Activated T-cell treated with anti-CD3 and anti-CD28 coated beads, Interleukin-2, amount 50 U/mL, for 72 hours (primary cell): ENCODE measurements around the gene NOS3. TPM values are rescaled to one million over a fixed set of nuclear protein-coding genes. Genes with fewer than 3 reads are reported as not detected.
"Not testable (repeated sequence)": the region's sequence is repeated elsewhere in the genome, so short reads cannot be mapped to it uniquely, and the experiment has no call there.

Experiments
- ATAC-seq, 2 donors: fragments of 150-1000 bp; cut with Tn5 transposase; replicated peaks in 1 of 2; 2 replicates each; pipeline ENCODE4 v1.10.0; 2021; ENCODE audit warnings: moderate library complexity in 2 of 2, mild to moderate bottlenecking in 1 of 2
- DNase-seq, 2 donors: peaks; one replicate each; pipeline ENCODE4 v3.0.0; 2021 to 2022; ENCODE audit warnings: mixed read lengths in 1 of 2
- H3K27ac Mint-ChIP-seq: one replicate; pipeline ENCODE4 v1.8.0; 2022; ENCODE audit warnings: mild to moderate bottlenecking, moderate library complexity, mixed read lengths
- H3K27me3 Mint-ChIP-seq: one replicate; pipeline ENCODE4 v1.8.0; 2022; ENCODE audit warnings: low read depth, mixed read lengths
- H3K36me3 Mint-ChIP-seq, 2 donors: one replicate each; pipeline ENCODE4 v1.8.0; 2022; ENCODE audit warnings: mixed read lengths in 2 of 2, mild to moderate bottlenecking in 1 of 2; ENCODE audit not compliant: insufficient read depth in 2 of 2
- H3K4me1 Mint-ChIP-seq: one replicate; pipeline ENCODE4 v1.8.0; 2022; ENCODE audit warnings: low read depth, mixed read lengths
- H3K4me3 Mint-ChIP-seq, 2 donors: one replicate each; pipeline ENCODE4 v1.8.0; 2022; ENCODE audit warnings: mild to moderate bottlenecking in 2 of 2, mixed read lengths in 2 of 2, moderate library complexity in 2 of 2
- H3K9me3 Mint-ChIP-seq, 2 donors: one replicate each; pipeline ENCODE4 v1.8.0; 2022; ENCODE audit warnings: mixed read lengths in 2 of 2
- total RNA-seq, 2 donors: library from RNA; stranded (reverse); gene quantifications; one replicate each; pipeline ENCODE4 v1.2.3, GENCODE V29; 2022

The NOS3 gene
- total RNA-seq, 2 donors from 2014 or later = 6.8 to 8.1 TPM

GRCh38 chr7:151016942-151017341 is 26.1 kb downstream of the NOS3 start:
- H3K9me3 Mint-ChIP-seq = no peaks in the 10 kb centered on the region
- no peak for ATAC-seq
- peak overlapping the region; percentile 72 to 93 for H3K4me3 Mint-ChIP-seq
- peaks cover 63% of the 10 kb centered on the region for H3K4me1 Mint-ChIP-seq
- H3K27ac Mint-ChIP-seq = no peak overlapping the region
- DNase-seq = no peak
- H3K27me3 Mint-ChIP-seq = peaks cover 30% of the 10 kb centered on the region
- H3K36me3 Mint-ChIP-seq = peaks cover 2 to 3% of the 10 kb centered on the region in 2 donors

GRCh38 chr7:151017370-151017952 is 26.6 kb downstream of the NOS3 start:
- Mint-ChIP-seq H3K4me1 (peaks cover 58% of the 10 kb centered on the region), H3K9me3 (no peaks in the 10 kb centered on the region), H3K27ac (no peak overlapping the region), H3K4me3 (peak overlapping the region; percentile 72 to 93), H3K36me3 (peaks cover 2 to 3% of the 10 kb centered on the region in 2 donors), H3K27me3 (peaks cover 30% of the 10 kb centered on the region)
- ATAC-seq (no peak), DNase-seq (no peak)

GRCh38 chr7:151017953-151018420 is 27.2 kb downstream of the NOS3 start:
- H3K27me3 Mint-ChIP-seq = peaks cover 30% of the 10 kb centered on the region
- H3K9me3 Mint-ChIP-seq = no peaks in the 10 kb centered on the region
- peaks cover 53% of the 10 kb centered on the region for H3K4me1 Mint-ChIP-seq
- DNase-seq (peak; percentile 87 to 91), ATAC-seq (peak; percentile 72 to 73)
- peaks cover 2 to 3% of the 10 kb centered on the region in 2 donors for H3K36me3 Mint-ChIP-seq
- H3K27ac Mint-ChIP-seq = no peak overlapping the region
- H3K4me3 Mint-ChIP-seq = peak overlapping the region; percentile 72 to 93

- DNase-seq (peak; percentile 35 to 40), ATAC-seq (peak; percentile 41 to 42)
- H3K4me3 Mint-ChIP-seq = peak overlapping the region; percentile 72 to 93
- peaks cover 51% of the 10 kb centered on the region for H3K4me1 Mint-ChIP-seq
- H3K9me3 Mint-ChIP-seq = no peaks in the 10 kb centered on the region
- H3K27me3 Mint-ChIP-seq = peaks cover 30% of the 10 kb centered on the region
- H3K36me3 Mint-ChIP-seq = peaks cover 2 to 3% of the 10 kb centered on the region in 2 donors
- H3K27ac Mint-ChIP-seq = no peak overlapping the region
Measured at GRCh38 chr7:151018421-151019129, 27.8 kb downstream of the NOS3 start.

GRCh38 chr7:151019130-151019447 is 28.3 kb downstream of the NOS3 start:
- H3K27ac Mint-ChIP-seq = no peak overlapping the region
- no peaks in the 10 kb centered on the region for H3K9me3 Mint-ChIP-seq
- H3K4me3 Mint-ChIP-seq = peak overlapping the region; percentile 72 to 77
- H3K27me3 Mint-ChIP-seq = peaks cover 30% of the 10 kb centered on the region
- H3K36me3 Mint-ChIP-seq = peaks cover 2 to 3% of the 10 kb centered on the region in 2 donors
- ATAC-seq = no peak
- no peak for DNase-seq
- H3K4me1 Mint-ChIP-seq = peaks cover 49% of the 10 kb centered on the region

- peaks cover 0 to 3% of the 10 kb centered on the region in 2 donors for H3K36me3 Mint-ChIP-seq
- H3K27me3 Mint-ChIP-seq = peaks cover 30% of the 10 kb centered on the region
- DNase-seq = no peak
- peak overlapping the region in 1 of 2 donors; percentile 47 for H3K4me3 Mint-ChIP-seq
- H3K9me3 Mint-ChIP-seq = no peaks in the 10 kb centered on the region
- no peak for ATAC-seq
- no peak overlapping the region for H3K27ac Mint-ChIP-seq
- H3K4me1 Mint-ChIP-seq = peaks cover 38% of the 10 kb centered on the region
Measured at GRCh38 chr7:151020231-151020630, 29.4 kb downstream of the NOS3 start.

GRCh38 chr7:151023232-151023631 is 32.4 kb downstream of the NOS3 start:
- no peaks in the 10 kb centered on the region for H3K9me3 Mint-ChIP-seq
- H3K36me3 Mint-ChIP-seq = peaks cover 0 to 3% of the 10 kb centered on the region in 2 donors
- no peak overlapping the region for H3K4me3 Mint-ChIP-seq
- DNase-seq (no peak), ATAC-seq (no peak)
- peaks cover 19% of the 10 kb centered on the region for H3K4me1 Mint-ChIP-seq
- peaks cover 23% of the 10 kb centered on the region for H3K27me3 Mint-ChIP-seq
- H3K27ac Mint-ChIP-seq = no peak overlapping the region

- peaks cover 22% of the 10 kb centered on the region for H3K4me1 Mint-ChIP-seq
- H3K27ac Mint-ChIP-seq = peak within 1 kb of the TSS; percentile 66
- H3K27me3 Mint-ChIP-seq = peaks cover 14% of the 10 kb centered on the region
- peaks cover 0 to 3% of the 10 kb centered on the region in 2 donors for H3K36me3 Mint-ChIP-seq
- no peak within 1 kb of the TSS for H3K4me3 Mint-ChIP-seq
- ATAC-seq (no peak), DNase-seq (no peak)
- H3K9me3 Mint-ChIP-seq = no peaks in the 10 kb centered on the region
Measured at GRCh38 chr7:151024435-151025056, 33.7 kb downstream of the NOS3 start, which contains the start of gene ATG9B. TSS of gene ATG9B (minus strand) at chr7:151024494. CDS start at chr7:151024423, 71 bp downstream.

- Mint-ChIP-seq H3K36me3 (peaks cover 0 to 2% of the 10 kb centered on the region in 2 donors), H3K27ac (no peak overlapping the region), H3K4me1 (peaks cover 25% of the 10 kb centered on the region), H3K4me3 (no peak overlapping the region), H3K27me3 (peaks cover under 1% of the 10 kb centered on the region), H3K9me3 (no peaks in the 10 kb centered on the region)
- no peak for DNase-seq
- ATAC-seq = no peak
Measured at GRCh38 chr7:151025924-151026671, 35.3 kb downstream of the NOS3 start.

- Mint-ChIP-seq H3K4me1 (peaks cover 25% of the 10 kb centered on the region), H3K4me3 (peak overlapping the region; percentile 98 to 100)
- H3K27ac Mint-ChIP-seq, H3K36me3 Mint-ChIP-seq, H3K9me3 Mint-ChIP-seq, DNase-seq, ATAC-seq, H3K27me3 Mint-ChIP-seq: not testable (repeated sequence)
Measured at GRCh38 chr7:151026771-151027727, 36.2 kb downstream of the NOS3 start.

- DNase-seq, H3K27me3 Mint-ChIP-seq, H3K9me3 Mint-ChIP-seq, H3K36me3 Mint-ChIP-seq: not testable (repeated sequence)
- peak overlapping the region; percentile 92 for H3K27ac Mint-ChIP-seq
- H3K4me1 Mint-ChIP-seq = peaks cover 25% of the 10 kb centered on the region
- ATAC-seq = peak in 1 of 2 donors; percentile 2
- H3K4me3 Mint-ChIP-seq = peak overlapping the region; percentile 98 to 100
Measured at GRCh38 chr7:151027728-151028130, 36.9 kb downstream of the NOS3 start.
